H1 (cell line): ENCODE results near the gene GREB1L. TPM values are rescaled to one million over a fixed set of nuclear protein-coding genes. Genes with fewer than 3 reads are reported as not detected.

Experiments used
- ASH2L ChIP-seq: fragments of 200-600, 300-600 bp; sonication (generic); IDR thresholded peaks from one replicate; pipeline ENCODE4 v1.7.1; 2017; ENCODE audit warnings: low read length
- BRCA1 ChIP-seq: IDR thresholded peaks from 2 replicates; pipeline ENCODE4 v1.6.1; 2012; ENCODE audit warnings: low read depth, low read length, improper control_type of control experiment
- CHD7 ChIP-seq: fragments of 300-600 bp; sonication (generic); IDR thresholded peaks from 2 replicates; pipeline ENCODE4 v1.7.1; 2012; ENCODE audit warnings: low read length, moderate library complexity, mild to moderate bottlenecking, inconsistent platforms; ENCODE audit not compliant: insufficient replicate concordance
- GTF2F1 ChIP-seq: IDR thresholded peaks from 2 replicates; pipeline ENCODE4 v1.6.1; 2012; ENCODE audit warnings: low read depth, low read length, improper control_type of control experiment, borderline replicate concordance
- POU5F1 ChIP-seq: IDR thresholded peaks from 2 replicates; pipeline ENCODE4 v1.6.1; 2011; ENCODE audit warnings: low read depth, mild to moderate bottlenecking, low read length, moderate library complexity
- SIRT6 ChIP-seq: IDR thresholded peaks from one replicate; pipeline ENCODE4 v1.7.1; 2012; ENCODE audit warnings: low read length, inconsistent platforms
- polyA plus RNA-seq, 7 experiments: library from polyadenylated mRNA; depleted of rRNA in 3 of 7; stranded (reverse) in 5 of 7; unstranded in 2 of 7; fragments of >200 nt in 5 of 7; fragments of 200-250 nt in 2 of 7; gene quantifications; 1 replicate in 5 of 7; 2 replicates in 1 of 7; 4 replicates in 1 of 7; pipeline versions ENCODE4 v1.2.1 to v1.2.3, GENCODE V29; 2011 to 2013; ENCODE audit warnings: missing spikeins in 2 of 7, mixed read lengths in 2 of 7
- total RNA-seq: library from RNA; stranded (reverse); fragmentation: NEBNext Ultra II Directional; extraction: Animal tissue kit (Norgen Biotek cat#: 25700); gene quantifications from 2 replicates; pipeline ENCODE4 v1.2.1, GENCODE V29; 2021

GREB1L gene
- total and polyA plus RNA-seq, 2 of the 8 experiments (the other 6 are each of a cell fraction or from before 2014, with no cell fraction given), result 0.34 to 1.6 TPM

GRCh38 chr18:21452796-21453510 lies 210.9 kb downstream of the GREB1L start (continued):
- TF ChIP-seq CHD7, result no peak
- no peak for TF ChIP-seq ASH2L
- no peak for TF ChIP-seq BRCA1
- no peak for TF ChIP-seq GTF2F1
- no peak for TF ChIP-seq POU5F1
- TF ChIP-seq SIRT6, result no peak
